ENCODE measurements around the gene ACSF3.

DNA sequence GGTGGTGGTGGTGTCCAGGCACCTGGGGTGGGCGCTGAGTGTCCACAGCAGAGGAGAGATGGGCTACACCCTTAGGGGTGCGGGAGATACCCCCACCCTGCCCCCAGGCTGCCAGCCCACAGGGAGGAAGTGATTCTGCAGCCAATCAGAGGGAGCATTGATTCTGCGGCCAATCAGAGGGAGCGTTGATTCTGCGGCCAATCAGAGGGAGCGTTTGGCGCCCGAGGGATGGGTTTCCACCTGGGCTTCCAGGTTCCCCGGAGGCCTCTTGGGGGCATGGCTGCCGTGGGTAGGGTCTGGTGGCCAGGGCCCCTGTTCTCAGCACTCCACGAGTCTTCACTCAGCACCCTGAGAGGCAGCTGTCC is 28.2 kb upstream of the ACSF3 start:
- TF ChIP-seq, protein P1, sequence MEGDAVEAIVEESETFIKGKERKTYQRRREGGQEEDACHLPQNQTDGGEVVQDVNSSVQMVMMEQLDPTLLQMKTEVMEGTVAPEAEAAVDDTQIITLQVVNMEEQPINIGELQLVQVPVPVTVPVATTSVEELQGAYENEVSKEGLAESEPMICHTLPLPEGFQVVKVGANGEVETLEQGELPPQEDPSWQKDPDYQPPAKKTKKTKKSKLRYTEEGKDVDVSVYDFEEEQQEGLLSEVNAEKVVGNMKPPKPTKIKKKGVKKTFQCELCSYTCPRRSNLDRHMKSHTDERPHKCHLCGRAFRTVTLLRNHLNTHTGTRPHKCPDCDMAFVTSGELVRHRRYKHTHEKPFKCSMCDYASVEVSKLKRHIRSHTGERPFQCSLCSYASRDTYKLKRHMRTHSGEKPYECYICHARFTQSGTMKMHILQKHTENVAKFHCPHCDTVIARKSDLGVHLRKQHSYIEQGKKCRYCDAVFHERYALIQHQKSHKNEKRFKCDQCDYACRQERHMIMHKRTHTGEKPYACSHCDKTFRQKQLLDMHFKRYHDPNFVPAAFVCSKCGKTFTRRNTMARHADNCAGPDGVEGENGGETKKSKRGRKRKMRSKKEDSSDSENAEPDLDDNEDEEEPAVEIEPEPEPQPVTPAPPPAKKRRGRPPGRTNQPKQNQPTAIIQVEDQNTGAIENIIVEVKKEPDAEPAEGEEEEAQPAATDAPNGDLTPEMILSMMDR (IDR thresholded peaks at IDR 0.05) = no peak
- TF ChIP-seq POLR2A (IDR thresholded peaks at IDR 0.05) (no peak), POLR2AphosphoS5 (IDR thresholded peaks at IDR 0.05) (no peak)
